ENCODE results near the gene HTR3A.

Gene HTR3A

GRCh38 chr11:113952070-113952469 lies 22.8 kb upstream of the HTR3A start:
- no peak for ATAC-seq (replicated peaks; ENCODE audit: extremely low read depth, poor library complexity, severe bottlenecking)
- Mint-ChIP-seq H3K27ac (ENCODE audit: low read depth) (no peak overlapping the region), H3K36me3 (ENCODE audit: insufficient read depth) (no peaks in the 10 kb centered on the region), H3K4me3 (no peak overlapping the region), H3K4me1 (no peaks in the 10 kb centered on the region), H3K9me3 (no peaks in the 10 kb centered on the region), H3K27me3 (peaks cover 60% of the 10 kb centered on the region)
- DNase-seq (ENCODE audit: low spot score in 2 of 2) = no peak

- H3K27me3 Mint-ChIP-seq = peaks cover 60% of the 10 kb centered on the region
- no peak for ATAC-seq (replicated peaks; ENCODE audit: extremely low read depth, poor library complexity, severe bottlenecking)
Observed at GRCh38 chr11:113952588-113952987, 22.3 kb upstream of the HTR3A start.

GRCh38 chr11:113954235-113954634 lies 20.7 kb upstream of the HTR3A start:
- Mint-ChIP-seq H3K27ac (ENCODE audit: low read depth) (no peak overlapping the region), H3K27me3 (peaks cover 64% of the 10 kb centered on the region), H3K4me1 (no peaks in the 10 kb centered on the region), H3K9me3 (no peaks in the 10 kb centered on the region), H3K4me3 (no peak overlapping the region), H3K36me3 (ENCODE audit: insufficient read depth) (no peaks in the 10 kb centered on the region)
- DNase-seq (ENCODE audit: low spot score in 2 of 2) (no peak), ATAC-seq (replicated peaks; ENCODE audit: extremely low read depth, poor library complexity, severe bottlenecking) (no peak)

More at GRCh38 chr11:113952588-113952987, 22.3 kb upstream of the HTR3A start:
- DNase-seq (ENCODE audit: low spot score in 2 of 2) = no peak
- Mint-ChIP-seq H3K36me3 (ENCODE audit: insufficient read depth) (no peaks in the 10 kb centered on the region), H3K4me1 (no peaks in the 10 kb centered on the region), H3K27ac (ENCODE audit: low read depth) (no peak overlapping the region), H3K9me3 (no peaks in the 10 kb centered on the region), H3K4me3 (no peak overlapping the region)

GRCh38 chr11:113956986-113957385 lies 17.9 kb upstream of the HTR3A start:
- Mint-ChIP-seq H3K4me3 (no peak overlapping the region), H3K4me1 (no peaks in the 10 kb centered on the region), H3K36me3 (ENCODE audit: insufficient read depth) (no peaks in the 10 kb centered on the region), H3K27ac (ENCODE audit: low read depth) (no peak overlapping the region), H3K27me3 (peaks cover 38% of the 10 kb centered on the region), H3K9me3 (no peaks in the 10 kb centered on the region)
- ATAC-seq (replicated peaks; ENCODE audit: extremely low read depth, poor library complexity, severe bottlenecking) (no peak), DNase-seq (ENCODE audit: low spot score in 2 of 2) (no peak)

- Mint-ChIP-seq H3K36me3 (ENCODE audit: insufficient read depth) (no peaks in the 10 kb centered on the region), H3K27me3 (peaks cover 23% of the 10 kb centered on the region), H3K4me3 (no peak overlapping the region), H3K4me1 (no peaks in the 10 kb centered on the region), H3K9me3 (no peaks in the 10 kb centered on the region), H3K27ac (ENCODE audit: low read depth) (no peak overlapping the region)
- ATAC-seq (replicated peaks; ENCODE audit: extremely low read depth, poor library complexity, severe bottlenecking) (no peak), DNase-seq (ENCODE audit: low spot score in 2 of 2) (no peak)
Observed at GRCh38 chr11:113960702-113961330, 14.1 kb upstream of the HTR3A start.

- DNase-seq (ENCODE audit: low spot score in 2 of 2) = no peak
- no peak for ATAC-seq (replicated peaks; ENCODE audit: extremely low read depth, poor library complexity, severe bottlenecking)
- no peaks in the 10 kb centered on the region for H3K4me1 Mint-ChIP-seq
- peaks cover 34% of the 10 kb centered on the region for H3K27me3 Mint-ChIP-seq
- H3K9me3 Mint-ChIP-seq = no peaks in the 10 kb centered on the region
- H3K36me3 Mint-ChIP-seq (ENCODE audit: insufficient read depth) = no peaks in the 10 kb centered on the region
- H3K27ac Mint-ChIP-seq (ENCODE audit: low read depth) = no peak overlapping the region
- no peak overlapping the region for H3K4me3 Mint-ChIP-seq
Observed at GRCh38 chr11:113967361-113967760, 7.5 kb upstream of the HTR3A start.

GRCh38 chr11:113971506-113972195 lies 3.3 kb upstream of the HTR3A start:
- no peak overlapping the region for H3K4me3 Mint-ChIP-seq
- ATAC-seq (replicated peaks; ENCODE audit: extremely low read depth, poor library complexity, severe bottlenecking) = no peak

GRCh38 chr11:113977071-113977490 lies 2.2 kb downstream of the HTR3A start:
- H3K27me3 Mint-ChIP-seq = peaks cover 65% of the 10 kb centered on the region
- ATAC-seq (replicated peaks; ENCODE audit: extremely low read depth, poor library complexity, severe bottlenecking) = no peak

More at GRCh38 chr11:113971506-113972195, 3.3 kb upstream of the HTR3A start:
- Mint-ChIP-seq H3K4me1 (no peaks in the 10 kb centered on the region), H3K9me3 (no peaks in the 10 kb centered on the region), H3K27me3 (peaks cover 39% of the 10 kb centered on the region), H3K27ac (ENCODE audit: low read depth) (no peak overlapping the region), H3K36me3 (ENCODE audit: insufficient read depth) (no peaks in the 10 kb centered on the region)
- DNase-seq (ENCODE audit: low spot score in 2 of 2) = no peak

GRCh38 chr11:113977701-113978100 lies 2.8 kb downstream of the HTR3A start:
- peaks cover 65% of the 10 kb centered on the region for H3K27me3 Mint-ChIP-seq
- ATAC-seq (replicated peaks; ENCODE audit: extremely low read depth, poor library complexity, severe bottlenecking) (no peak), DNase-seq (ENCODE audit: low spot score in 2 of 2) (no peak)
- no peak overlapping the region for H3K27ac Mint-ChIP-seq (ENCODE audit: low read depth)
- H3K9me3 Mint-ChIP-seq = no peaks in the 10 kb centered on the region
- no peaks in the 10 kb centered on the region for H3K4me1 Mint-ChIP-seq
- H3K4me3 Mint-ChIP-seq = no peak overlapping the region
- H3K36me3 Mint-ChIP-seq (ENCODE audit: insufficient read depth) = no peaks in the 10 kb centered on the region

More at GRCh38 chr11:113977071-113977490, 2.2 kb downstream of the HTR3A start:
- H3K27ac Mint-ChIP-seq (ENCODE audit: low read depth) = no peak overlapping the region
- no peak overlapping the region for H3K4me3 Mint-ChIP-seq
- no peaks in the 10 kb centered on the region for H3K36me3 Mint-ChIP-seq (ENCODE audit: insufficient read depth)
- no peak for DNase-seq (ENCODE audit: low spot score in 2 of 2)
- no peaks in the 10 kb centered on the region for H3K4me1 Mint-ChIP-seq
- no peaks in the 10 kb centered on the region for H3K9me3 Mint-ChIP-seq

- H3K9me3 Mint-ChIP-seq = no peaks in the 10 kb centered on the region
- no peak overlapping the region for H3K27ac Mint-ChIP-seq (ENCODE audit: low read depth)
- DNase-seq (ENCODE audit: low spot score in 2 of 2) = no peak
- H3K4me1 Mint-ChIP-seq = no peaks in the 10 kb centered on the region
- peaks cover 2% of the 10 kb centered on the region for H3K36me3 Mint-ChIP-seq (ENCODE audit: insufficient read depth)
- ATAC-seq (replicated peaks; ENCODE audit: extremely low read depth, poor library complexity, severe bottlenecking) = no peak
- no peak overlapping the region for H3K4me3 Mint-ChIP-seq
- H3K27me3 Mint-ChIP-seq = peaks cover 83% of the 10 kb centered on the region
Observed at GRCh38 chr11:113979431-113979830, 4.5 kb downstream of the HTR3A start.

GRCh38 chr11:113980785-113981184 lies 5.9 kb downstream of the HTR3A start:
- H3K27ac Mint-ChIP-seq (ENCODE audit: low read depth) = no peak overlapping the region
- no peaks in the 10 kb centered on the region for H3K4me1 Mint-ChIP-seq
- ATAC-seq (replicated peaks; ENCODE audit: extremely low read depth, poor library complexity, severe bottlenecking) (no peak), DNase-seq (ENCODE audit: low spot score in 2 of 2) (no peak)
- no peak overlapping the region for H3K4me3 Mint-ChIP-seq
- peaks cover 85% of the 10 kb centered on the region for H3K27me3 Mint-ChIP-seq
- H3K36me3 Mint-ChIP-seq (ENCODE audit: insufficient read depth) = peaks cover 2% of the 10 kb centered on the region
- H3K9me3 Mint-ChIP-seq = no peaks in the 10 kb centered on the region

GRCh38 chr11:113982306-113982705 lies 7.4 kb downstream of the HTR3A start:
- ATAC-seq (replicated peaks; ENCODE audit: extremely low read depth, poor library complexity, severe bottlenecking) (no peak), DNase-seq (ENCODE audit: low spot score in 2 of 2) (no peak)
- Mint-ChIP-seq H3K36me3 (ENCODE audit: insufficient read depth) (peaks cover 2% of the 10 kb centered on the region), H3K4me1 (no peaks in the 10 kb centered on the region), H3K9me3 (no peaks in the 10 kb centered on the region), H3K4me3 (no peak overlapping the region), H3K27me3 (peaks cover 85% of the 10 kb centered on the region), H3K27ac (ENCODE audit: low read depth) (no peak overlapping the region)

- ATAC-seq (replicated peaks; ENCODE audit: extremely low read depth, poor library complexity, severe bottlenecking) (no peak), DNase-seq (ENCODE audit: low spot score in 2 of 2) (no peak)
- Mint-ChIP-seq H3K4me1 (no peaks in the 10 kb centered on the region), H3K9me3 (no peaks in the 10 kb centered on the region), H3K27me3 (peaks cover 84% of the 10 kb centered on the region), H3K27ac (ENCODE audit: low read depth) (no peak overlapping the region), H3K4me3 (no peak overlapping the region), H3K36me3 (ENCODE audit: insufficient read depth) (peaks cover 2% of the 10 kb centered on the region)
Observed at GRCh38 chr11:113984781-113985180, 9.9 kb downstream of the HTR3A start.

Measured in central memory CD8-positive, alpha-beta T cell (primary cell).